Ectodermal cell (in vitro differentiated cells): ENCODE results near the gene KANSL1L.

Source experiments
- H3K27ac ChIP-seq: 2 replicates; pipeline ENCODE4 v1.7.0; 2013; ENCODE audit warnings: mild to moderate bottlenecking, low read depth, low read length; ENCODE audit not compliant: insufficient read depth, poor library complexity, severe bottlenecking
- H3K27me3 ChIP-seq: 2 replicates; pipeline ENCODE4 v1.7.0; 2013; ENCODE audit warnings: mild to moderate bottlenecking, low read length; ENCODE audit not compliant: insufficient read depth, control insufficient read depth, poor library complexity, severe bottlenecking
- H3K36me3 ChIP-seq: one replicate; pipeline ENCODE4 v1.7.0; 2013; ENCODE audit warnings: low read length; ENCODE audit not compliant: control insufficient read depth, insufficient read depth
- H3K4me1 ChIP-seq: one replicate; pipeline ENCODE4 v1.7.0; 2013; ENCODE audit warnings: low read length; ENCODE audit not compliant: control insufficient read depth, insufficient read depth
- H3K4me3 ChIP-seq: 2 replicates; pipeline ENCODE4 v1.7.0; 2013; ENCODE audit warnings: low read depth, low read length, control low read depth; ENCODE audit not compliant: insufficient read depth
- H3K9me3 ChIP-seq: 2 replicates; pipeline ENCODE4 v1.7.0; 2013; ENCODE audit warnings: mild to moderate bottlenecking, low read length, moderate library complexity; ENCODE audit not compliant: control insufficient read depth
- WGBS, 2 experiments: methylation state at CpG; one replicate each; pipeline ENCODE4 v1.1.7; 2013; ENCODE audit warnings: missing lambda C conversion rate in 2 of 2; 5-methylcytosine and 5-hydroxymethylcytosine counted together

KANSL1L gene

GRCh38 chr2:209977386-209978239 is 193.6 kb downstream of the KANSL1L start:
- no CpG with 5 or more reads among the region's 2 CpGs for WGBS, 2 experiments
- no peak overlapping the region for H3K27ac ChIP-seq
- H3K4me3 ChIP-seq = no peak overlapping the region

DNA sequence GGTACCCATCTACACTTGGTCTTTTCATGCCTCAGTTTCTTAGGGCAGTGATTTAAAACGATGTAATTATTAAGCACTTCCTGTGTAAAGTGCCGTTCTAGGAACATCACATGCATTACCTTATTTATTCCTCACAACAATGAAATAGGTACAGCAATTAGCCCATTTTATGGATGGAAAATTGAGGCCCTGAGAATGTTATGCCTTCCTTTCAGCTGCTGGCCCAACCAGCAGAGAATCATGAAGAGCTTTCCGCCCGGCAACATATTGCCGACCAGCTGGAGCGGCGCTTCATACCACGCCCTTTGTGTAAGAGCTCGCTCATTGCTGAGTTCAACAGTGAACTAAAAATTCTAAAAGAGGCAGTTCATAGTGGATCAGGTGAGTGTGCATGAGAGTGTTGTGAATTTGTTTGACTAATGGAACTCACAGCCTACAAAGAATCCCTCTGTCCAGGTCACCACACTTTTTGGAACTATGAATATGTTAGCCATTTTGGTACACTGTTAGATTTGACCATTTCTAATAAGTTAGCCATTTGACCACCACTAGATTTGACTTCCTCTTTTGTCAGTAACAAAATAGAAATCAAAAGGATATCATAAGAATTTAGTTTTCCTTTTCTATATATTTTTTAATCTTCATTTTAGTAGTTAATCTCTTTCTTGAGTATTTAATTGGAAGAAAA is 194.4 kb downstream of the KANSL1L start:
- Histone ChIP-seq H3K4me3 (no peak overlapping the region), H3K4me1 (no peaks in the 10 kb centered on the region), H3K36me3 (no peaks in the 10 kb centered on the region), H3K9me3 (no peaks in the 10 kb centered on the region), H3K27ac (no peak overlapping the region), H3K27me3 (no peaks in the 10 kb centered on the region)
- WGBS, 2 experiments = 95 to 97% methylated on average over 9 of the region's 9 CpGs

More at GRCh38 chr2:209977386-209978239, 193.6 kb downstream of the KANSL1L start:
- Histone ChIP-seq H3K4me1 (no peaks in the 10 kb centered on the region), H3K9me3 (no peaks in the 10 kb centered on the region), H3K36me3 (no peaks in the 10 kb centered on the region), H3K27me3 (no peaks in the 10 kb centered on the region)

- H3K27ac ChIP-seq = no peak overlapping the region
- H3K4me3 ChIP-seq = no peak overlapping the region
- no peaks in the 10 kb centered on the region for H3K9me3 ChIP-seq
- H3K27me3 ChIP-seq = no peaks in the 10 kb centered on the region
- 84 to 95% methylated on average over 1 of the region's 1 CpG for WGBS, 2 experiments
- no peaks in the 10 kb centered on the region for H3K4me1 ChIP-seq
- no peaks in the 10 kb centered on the region for H3K36me3 ChIP-seq
These were observed 196.6 kb downstream of the KANSL1L start for GRCh38 chr2:209974576-209974975.

DNA sequence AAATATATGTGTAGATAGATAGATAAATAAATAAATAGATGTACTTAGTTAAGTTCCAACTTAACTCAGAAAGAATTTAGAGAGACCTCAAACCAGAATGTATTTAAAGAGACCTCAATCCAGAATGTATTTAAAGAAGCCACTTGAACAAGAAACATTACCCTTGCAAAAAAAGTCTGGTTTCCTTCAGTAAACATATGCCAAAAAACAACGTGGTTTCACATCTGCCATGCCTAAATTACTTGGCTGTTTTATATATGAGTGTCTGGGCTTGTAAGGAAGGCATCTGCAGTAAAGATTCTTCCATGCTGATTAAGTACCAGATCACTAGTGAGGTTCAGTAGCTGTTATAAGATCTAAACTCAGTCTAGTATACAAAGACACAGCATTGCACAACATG is 197.9 kb downstream of the KANSL1L start:
- no peaks in the 10 kb centered on the region for H3K36me3 ChIP-seq
- H3K4me3 ChIP-seq = no peak overlapping the region
- H3K4me1 ChIP-seq = no peaks in the 10 kb centered on the region
- no peak overlapping the region for H3K27ac ChIP-seq
- WGBS, 2 experiments = 86% methylated on average over 1 of the region's 1 CpG; no CpG with 5 or more reads in 1 of the 2 experiments
- H3K9me3 ChIP-seq = no peaks in the 10 kb centered on the region
- H3K27me3 ChIP-seq = no peaks in the 10 kb centered on the region
